Hepatocyte (in vitro differentiated cells): ENCODE results near the gene DCAF4. TPM values are rescaled to one million over a fixed set of nuclear protein-coding genes. Genes with fewer than 3 reads are reported as not detected.

Experiments
- DNase-seq: peaks from one replicate; pipeline ENCODE4 v3.0.0-alpha.2; 2016; ENCODE audit warnings: low spot score
- H2AFZ ChIP-seq: fragments of 200-600 bp; sonication (generic); 2 replicates; pipeline ENCODE4 v1.6.0; 2016; ENCODE audit warnings: antibody characterized with exemption, mild to moderate bottlenecking
- H3K27ac ChIP-seq: fragments of 200-600 bp; sonication (generic); 2 replicates; pipeline ENCODE4 v1.5.1; 2016; ENCODE audit warnings: mild to moderate bottlenecking
- H3K27me3 ChIP-seq: fragments of 200-600 bp; sonication (generic); 2 replicates; pipeline ENCODE4 v1.6.1; 2016
- H3K36me3 ChIP-seq: fragments of 200-600 bp; sonication (generic); replicated peaks from 2 replicates; pipeline ENCODE4 v1.5.1; 2016; ENCODE audit warnings: low read depth; ENCODE audit not compliant: insufficient read depth
- H3K4me1 ChIP-seq: fragments of 200-600 bp; sonication (generic); 2 replicates; pipeline ENCODE4 v1.5.1; 2016; ENCODE audit warnings: mild to moderate bottlenecking, moderate library complexity; ENCODE audit not compliant: insufficient read depth
- H3K4me2 ChIP-seq: fragments of 200-600 bp; sonication (generic); 2 replicates; pipeline ENCODE4 v1.6.0; 2016
- H3K4me3 ChIP-seq: fragments of 200-600 bp; sonication (generic); 2 replicates; pipeline ENCODE4 v1.5.1; 2016; ENCODE audit warnings: mild to moderate bottlenecking
- H3K79me2 ChIP-seq: fragments of 200-600 bp; sonication (generic); 2 replicates; pipeline ENCODE4 v1.6.0; 2017; ENCODE audit warnings: mild to moderate bottlenecking
- H3K9me2 ChIP-seq: fragments of 200-600 bp; sonication (generic); replicated peaks from 2 replicates; pipeline ENCODE4 v1.6.0; 2017; ENCODE audit warnings: mild to moderate bottlenecking; ENCODE audit not compliant: insufficient read depth
- H3K9me3 ChIP-seq: fragments of 200-600 bp; sonication (generic); 2 replicates; pipeline ENCODE4 v1.5.1; 2016; ENCODE audit warnings: low read depth, mild to moderate bottlenecking
- H4K20me1 ChIP-seq: fragments of 200-600 bp; sonication (generic); 2 replicates; pipeline ENCODE4 v1.6.0; 2016; ENCODE audit warnings: mild to moderate bottlenecking; ENCODE audit not compliant: insufficient read depth, poor library complexity, severe bottlenecking
- EZH2 ChIP-seq: fragments of 200-600 bp; sonication (generic); IDR thresholded peaks from 2 replicates; pipeline ENCODE4 v1.6.1; 2016; ENCODE audit warnings: antibody characterized with exemption, mild to moderate bottlenecking, borderline replicate concordance
- EZH2phosphoT487 ChIP-seq: fragments of 200-600 bp; sonication (generic); IDR thresholded peaks from one replicate; pipeline ENCODE4 v1.6.1; 2018; ENCODE audit warnings: antibody characterized with exemption, mild to moderate bottlenecking, low read depth, moderate library complexity; ENCODE audit not compliant: unreplicated experiment, severe bottlenecking
- WGBS: methylation state at CpG from one replicate; pipeline ENCODE4 v1.1.6; 2016; ENCODE audit warnings: low lambda C conversion rate; ENCODE audit errors: missing lambda C conversion rate; 5-methylcytosine and 5-hydroxymethylcytosine counted together
- polyA plus RNA-seq: library from polyadenylated mRNA; unstranded; fragments of >200 nt; fragmentation: Nextera tagmentation; extraction: Ambion mirVana; gene quantifications from 2 replicates; pipeline ENCODE4 v1.2.1, GENCODE V29; 2016
- total RNA-seq: library from RNA; depleted of rRNA; stranded (reverse); fragments of >200 nt; gene quantifications from 2 replicates; pipeline ENCODE4 v1.2.3, GENCODE V29; 2014
- TF ChIP-seq, protein P1 (sequence below): fragments of 200-600 bp; sonication (generic); IDR thresholded peaks from 2 replicates; pipeline ENCODE4 v1.5.1; 2016; ENCODE audit warnings: antibody characterized with exemption, mild to moderate bottlenecking; ENCODE audit not compliant: poor library complexity

The DCAF4 gene
- total and polyA plus RNA-seq, 2 experiments from 2014 or later = 8.5 to 21.6 TPM

DNA sequence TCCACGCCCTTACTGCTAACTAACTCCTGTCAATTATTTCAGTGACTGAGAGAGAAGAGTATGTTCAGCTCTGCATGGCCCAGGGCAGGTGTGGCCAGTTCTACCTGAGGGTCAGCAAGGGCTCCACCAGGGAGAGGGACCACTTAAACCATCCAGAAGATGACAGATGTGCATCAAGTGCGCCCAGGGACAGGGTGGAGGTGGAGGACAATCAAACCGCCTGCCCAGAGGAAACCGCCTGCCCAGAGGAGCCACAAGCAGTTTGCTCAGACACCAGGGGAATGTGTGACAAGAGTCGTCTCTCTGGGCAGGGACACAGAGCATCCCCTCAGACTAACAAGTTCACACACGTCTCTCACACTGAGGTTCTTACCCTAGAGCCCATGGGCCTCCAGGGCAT lies 46.8 kb upstream of the DCAF4 start:
- no peaks in the 10 kb centered on the region for H3K9me2 ChIP-seq
- H3K4me3 ChIP-seq = no peak overlapping the region
- no peaks in the 10 kb centered on the region for H3K36me3 ChIP-seq
- no peak overlapping the region for H3K27ac ChIP-seq
- H3K27me3 ChIP-seq = peaks cover 4% of the 10 kb centered on the region
- H3K4me1 ChIP-seq = no peaks in the 10 kb centered on the region
- H2AFZ ChIP-seq = no peak overlapping the region
- no peak for DNase-seq
- no peaks in the 10 kb centered on the region for H3K79me2 ChIP-seq
- TF ChIP-seq EZH2phosphoT487 (no peak), EZH2 (no peak)
- TF ChIP-seq, protein P1, sequence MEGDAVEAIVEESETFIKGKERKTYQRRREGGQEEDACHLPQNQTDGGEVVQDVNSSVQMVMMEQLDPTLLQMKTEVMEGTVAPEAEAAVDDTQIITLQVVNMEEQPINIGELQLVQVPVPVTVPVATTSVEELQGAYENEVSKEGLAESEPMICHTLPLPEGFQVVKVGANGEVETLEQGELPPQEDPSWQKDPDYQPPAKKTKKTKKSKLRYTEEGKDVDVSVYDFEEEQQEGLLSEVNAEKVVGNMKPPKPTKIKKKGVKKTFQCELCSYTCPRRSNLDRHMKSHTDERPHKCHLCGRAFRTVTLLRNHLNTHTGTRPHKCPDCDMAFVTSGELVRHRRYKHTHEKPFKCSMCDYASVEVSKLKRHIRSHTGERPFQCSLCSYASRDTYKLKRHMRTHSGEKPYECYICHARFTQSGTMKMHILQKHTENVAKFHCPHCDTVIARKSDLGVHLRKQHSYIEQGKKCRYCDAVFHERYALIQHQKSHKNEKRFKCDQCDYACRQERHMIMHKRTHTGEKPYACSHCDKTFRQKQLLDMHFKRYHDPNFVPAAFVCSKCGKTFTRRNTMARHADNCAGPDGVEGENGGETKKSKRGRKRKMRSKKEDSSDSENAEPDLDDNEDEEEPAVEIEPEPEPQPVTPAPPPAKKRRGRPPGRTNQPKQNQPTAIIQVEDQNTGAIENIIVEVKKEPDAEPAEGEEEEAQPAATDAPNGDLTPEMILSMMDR = no peak
- 86% methylated on average over 6 of the region's 6 CpGs for WGBS
- H3K9me3 ChIP-seq = no peaks in the 10 kb centered on the region
- no peak overlapping the region for H3K4me2 ChIP-seq
- no peaks in the 10 kb centered on the region for H4K20me1 ChIP-seq

DNA sequence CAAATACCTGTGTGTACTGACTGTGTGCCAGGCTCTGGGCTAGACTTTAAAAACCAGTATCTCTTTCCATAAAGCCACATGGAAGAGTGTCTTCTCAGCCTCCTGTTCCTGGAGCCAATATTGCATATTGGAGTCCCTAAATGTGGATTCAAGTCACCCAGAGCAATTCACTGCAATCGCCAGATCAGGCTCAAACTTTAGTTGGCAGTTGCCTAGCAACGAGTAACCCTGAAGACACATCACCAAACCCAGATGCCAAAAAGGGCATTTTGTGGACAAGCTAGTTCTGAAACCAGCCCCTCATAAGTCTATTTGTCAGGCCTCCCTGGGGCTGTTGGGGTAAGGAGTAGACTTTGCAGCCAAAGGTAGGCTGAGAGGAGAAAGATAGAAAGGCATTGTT lies 46.1 kb upstream of the DCAF4 start:
- no peak overlapping the region for H3K4me3 ChIP-seq
- no peaks in the 10 kb centered on the region for H3K36me3 ChIP-seq
- no peak overlapping the region for H3K27ac ChIP-seq
- DNase-seq = no peak
- no peaks in the 10 kb centered on the region for H3K9me3 ChIP-seq
- H3K4me2 ChIP-seq = no peak overlapping the region
- no peak for TF ChIP-seq EZH2phosphoT487
- TF ChIP-seq EZH2 = no peak
- peaks cover 4% of the 10 kb centered on the region for H3K27me3 ChIP-seq
- no peaks in the 10 kb centered on the region for H3K79me2 ChIP-seq
- H3K9me2 ChIP-seq = no peaks in the 10 kb centered on the region
- no peaks in the 10 kb centered on the region for H3K4me1 ChIP-seq
- H2AFZ ChIP-seq = no peak overlapping the region
- no peaks in the 10 kb centered on the region for H4K20me1 ChIP-seq
- 93% methylated on average over 2 of the region's 2 CpGs for WGBS

DNA sequence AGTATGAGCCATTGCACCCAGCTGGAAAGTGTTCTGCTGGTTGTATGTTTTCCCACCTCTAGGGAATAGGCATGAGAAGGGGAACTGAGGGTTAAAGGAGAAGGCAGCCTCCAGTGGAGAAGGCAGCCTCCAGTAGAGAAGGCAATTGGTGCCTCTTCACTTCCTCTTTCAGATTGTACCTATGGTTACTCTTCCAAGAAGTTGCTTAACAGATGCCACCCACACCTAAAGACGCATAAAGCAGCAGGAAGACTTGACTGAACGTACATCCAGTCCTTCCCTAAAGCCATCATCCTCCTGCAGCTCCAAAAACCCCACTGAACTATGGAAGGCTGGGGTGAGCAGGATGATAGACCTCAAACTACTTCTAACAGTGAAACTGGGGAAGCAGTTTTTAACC lies 45.4 kb upstream of the DCAF4 start:
- no peaks in the 10 kb centered on the region for H4K20me1 ChIP-seq
- H3K36me3 ChIP-seq = no peaks in the 10 kb centered on the region
- peaks cover 4% of the 10 kb centered on the region for H3K27me3 ChIP-seq
- H2AFZ ChIP-seq = no peak overlapping the region
- WGBS = 89% methylated on average over 2 of the region's 2 CpGs
- no peak overlapping the region for H3K4me3 ChIP-seq
- no peaks in the 10 kb centered on the region for H3K4me1 ChIP-seq
- no peak overlapping the region for H3K27ac ChIP-seq
- DNase-seq = no peak
- TF ChIP-seq, protein P1 = no peak
- TF ChIP-seq EZH2phosphoT487 = no peak
- TF ChIP-seq EZH2 = no peak
- H3K4me2 ChIP-seq = no peak overlapping the region
- H3K79me2 ChIP-seq = no peaks in the 10 kb centered on the region
- H3K9me3 ChIP-seq = no peaks in the 10 kb centered on the region
- no peaks in the 10 kb centered on the region for H3K9me2 ChIP-seq

DNA sequence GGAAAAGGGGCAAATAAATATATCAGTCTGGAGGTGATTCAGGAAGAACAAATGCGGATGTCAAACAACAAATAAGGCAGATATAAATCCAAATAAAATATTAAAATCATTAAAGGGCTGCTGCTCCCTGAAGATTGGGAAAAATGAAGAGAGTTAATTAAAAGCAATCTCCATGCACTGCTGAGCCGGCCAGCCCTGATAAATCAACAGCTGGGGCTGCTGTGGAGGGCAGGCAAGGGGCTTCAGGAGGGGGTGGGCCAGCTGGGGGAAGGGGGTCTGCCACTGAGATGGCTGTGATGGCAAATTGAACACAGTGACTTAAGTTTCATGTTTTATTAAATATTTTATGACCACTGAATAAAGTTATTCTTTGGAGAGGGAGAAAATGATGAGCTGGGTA lies 44.7 kb upstream of the DCAF4 start:
- WGBS = 72% methylated on average over 2 of the region's 2 CpGs

More for the DNA sequence above, 44.7 kb upstream of the DCAF4 start:
- H3K9me2 ChIP-seq = no peaks in the 10 kb centered on the region
- H3K4me3 ChIP-seq = no peak overlapping the region
- H3K4me2 ChIP-seq = no peak overlapping the region
- peaks cover 4% of the 10 kb centered on the region for H3K27me3 ChIP-seq
- no peak overlapping the region for H3K27ac ChIP-seq
- no peaks in the 10 kb centered on the region for H3K79me2 ChIP-seq
- H3K9me3 ChIP-seq = no peaks in the 10 kb centered on the region
- no peaks in the 10 kb centered on the region for H3K36me3 ChIP-seq
- H3K4me1 ChIP-seq = no peaks in the 10 kb centered on the region
- no peaks in the 10 kb centered on the region for H4K20me1 ChIP-seq
- no peak overlapping the region for H2AFZ ChIP-seq
- TF ChIP-seq, protein P1 = no peak
- TF ChIP-seq EZH2 = no peak
- TF ChIP-seq EZH2phosphoT487 = no peak
- DNase-seq = no peak
